ENCODE data around the gene CYP4F22. TPM values are rescaled to one million over a fixed set of nuclear protein-coding genes. Genes with fewer than 3 reads are reported as not detected.
A peak's percentile ranks its signal among the peaks of the same experiment; 100 is the strongest.

CYP4F22 gene
- total and polyA plus RNA-seq, 9 of the 15 experiments (the other 6 are each of a cell fraction or from before 2014, with no cell fraction given) = not detected

DNA sequence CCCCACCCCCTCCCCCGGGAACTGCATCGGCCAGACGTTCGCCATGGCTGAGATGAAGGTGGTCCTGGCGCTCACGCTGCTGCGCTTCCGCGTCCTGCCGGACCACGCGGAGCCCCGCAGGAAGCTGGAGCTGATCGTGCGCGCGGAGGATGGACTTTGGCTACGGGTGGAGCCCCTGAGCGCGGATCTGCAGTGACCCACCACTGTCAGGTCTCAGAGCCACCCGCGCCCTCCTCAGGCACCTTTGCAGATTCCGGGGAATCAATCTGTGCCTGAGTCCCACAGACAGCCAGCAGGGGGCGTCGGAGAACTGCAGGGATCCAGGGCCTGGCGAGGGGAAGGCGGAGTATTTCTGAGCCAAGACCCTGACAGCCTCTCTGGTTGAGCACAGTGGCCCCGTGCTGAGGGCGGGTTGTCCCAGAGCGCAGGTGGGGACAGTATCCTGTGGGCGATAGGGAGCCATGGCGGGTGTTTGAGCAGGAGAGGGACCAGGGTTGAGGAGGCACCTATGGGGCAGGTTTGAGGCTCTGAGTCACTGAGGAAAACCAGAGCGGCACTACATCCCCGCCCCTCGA, 76.3 kb downstream of the CYP4F22 start (continued):
- TF ChIP-seq, protein P1, sequence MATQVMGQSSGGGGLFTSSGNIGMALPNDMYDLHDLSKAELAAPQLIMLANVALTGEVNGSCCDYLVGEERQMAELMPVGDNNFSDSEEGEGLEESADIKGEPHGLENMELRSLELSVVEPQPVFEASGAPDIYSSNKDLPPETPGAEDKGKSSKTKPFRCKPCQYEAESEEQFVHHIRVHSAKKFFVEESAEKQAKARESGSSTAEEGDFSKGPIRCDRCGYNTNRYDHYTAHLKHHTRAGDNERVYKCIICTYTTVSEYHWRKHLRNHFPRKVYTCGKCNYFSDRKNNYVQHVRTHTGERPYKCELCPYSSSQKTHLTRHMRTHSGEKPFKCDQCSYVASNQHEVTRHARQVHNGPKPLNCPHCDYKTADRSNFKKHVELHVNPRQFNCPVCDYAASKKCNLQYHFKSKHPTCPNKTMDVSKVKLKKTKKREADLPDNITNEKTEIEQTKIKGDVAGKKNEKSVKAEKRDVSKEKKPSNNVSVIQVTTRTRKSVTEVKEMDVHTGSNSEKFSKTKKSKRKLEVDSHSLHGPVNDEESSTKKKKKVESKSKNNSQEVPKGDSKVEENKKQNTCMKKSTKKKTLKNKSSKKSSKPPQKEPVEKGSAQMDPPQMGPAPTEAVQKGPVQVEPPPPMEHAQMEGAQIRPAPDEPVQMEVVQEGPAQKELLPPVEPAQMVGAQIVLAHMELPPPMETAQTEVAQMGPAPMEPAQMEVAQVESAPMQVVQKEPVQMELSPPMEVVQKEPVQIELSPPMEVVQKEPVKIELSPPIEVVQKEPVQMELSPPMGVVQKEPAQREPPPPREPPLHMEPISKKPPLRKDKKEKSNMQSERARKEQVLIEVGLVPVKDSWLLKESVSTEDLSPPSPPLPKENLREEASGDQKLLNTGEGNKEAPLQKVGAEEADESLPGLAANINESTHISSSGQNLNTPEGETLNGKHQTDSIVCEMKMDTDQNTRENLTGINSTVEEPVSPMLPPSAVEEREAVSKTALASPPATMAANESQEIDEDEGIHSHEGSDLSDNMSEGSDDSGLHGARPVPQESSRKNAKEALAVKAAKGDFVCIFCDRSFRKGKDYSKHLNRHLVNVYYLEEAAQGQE (IDR thresholded peaks at IDR 0.05; ENCODE audit: borderline replicate concordance) = peak; percentile 82
- TF ChIP-seq, protein P1 (CRISPR knock-in tag; IDR thresholded peaks at IDR 0.05; ENCODE audit: low read depth) = no peak
- no peak for TF ChIP-seq ZNF551 (CRISPR knock-in tag; IDR thresholded peaks at IDR 0.05)
- TF ChIP-seq ZNF324 (CRISPR knock-in tag; IDR thresholded peaks at IDR 0.05) = no peak
- TF ChIP-seq, protein P2, sequence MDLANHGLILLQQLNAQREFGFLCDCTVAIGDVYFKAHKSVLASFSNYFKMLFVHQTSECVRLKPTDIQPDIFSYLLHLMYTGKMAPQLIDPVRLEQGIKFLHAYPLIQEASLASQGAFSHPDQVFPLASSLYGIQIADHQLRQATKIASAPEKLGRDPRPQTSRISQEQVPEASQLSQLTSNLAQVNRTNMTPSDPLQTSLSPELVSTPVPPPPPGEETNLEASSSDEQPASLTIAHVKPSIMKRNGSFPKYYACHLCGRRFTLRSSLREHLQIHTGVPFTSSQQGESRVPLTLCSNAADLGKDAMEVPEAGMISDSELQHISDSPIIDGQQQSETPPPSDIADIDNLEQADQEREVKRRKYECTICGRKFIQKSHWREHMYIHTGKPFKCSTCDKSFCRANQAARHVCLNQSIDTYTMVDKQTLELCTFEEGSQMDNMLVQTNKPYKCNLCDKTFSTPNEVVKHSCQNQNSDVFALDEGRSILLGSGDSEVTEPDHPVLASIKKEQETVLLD (IDR thresholded peaks at IDR 0.05) = no peak
- TF ChIP-seq RAD21 (CRISPR knock-in tag; conservative IDR thresholded peaks at IDR 0.05 in 1 of 2, IDR thresholded peaks at IDR 0.05 in 1 of 2) = peak; percentile 64 to 88
- TF ChIP-seq, protein P3, sequence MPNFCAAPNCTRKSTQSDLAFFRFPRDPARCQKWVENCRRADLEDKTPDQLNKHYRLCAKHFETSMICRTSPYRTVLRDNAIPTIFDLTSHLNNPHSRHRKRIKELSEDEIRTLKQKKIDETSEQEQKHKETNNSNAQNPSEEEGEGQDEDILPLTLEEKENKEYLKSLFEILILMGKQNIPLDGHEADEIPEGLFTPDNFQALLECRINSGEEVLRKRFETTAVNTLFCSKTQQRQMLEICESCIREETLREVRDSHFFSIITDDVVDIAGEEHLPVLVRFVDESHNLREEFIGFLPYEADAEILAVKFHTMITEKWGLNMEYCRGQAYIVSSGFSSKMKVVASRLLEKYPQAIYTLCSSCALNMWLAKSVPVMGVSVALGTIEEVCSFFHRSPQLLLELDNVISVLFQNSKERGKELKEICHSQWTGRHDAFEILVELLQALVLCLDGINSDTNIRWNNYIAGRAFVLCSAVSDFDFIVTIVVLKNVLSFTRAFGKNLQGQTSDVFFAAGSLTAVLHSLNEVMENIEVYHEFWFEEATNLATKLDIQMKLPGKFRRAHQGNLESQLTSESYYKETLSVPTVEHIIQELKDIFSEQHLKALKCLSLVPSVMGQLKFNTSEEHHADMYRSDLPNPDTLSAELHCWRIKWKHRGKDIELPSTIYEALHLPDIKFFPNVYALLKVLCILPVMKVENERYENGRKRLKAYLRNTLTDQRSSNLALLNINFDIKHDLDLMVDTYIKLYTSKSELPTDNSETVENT (CRISPR knock-in tag; IDR thresholded peaks at IDR 0.05) = no peak
- no peak for TF ChIP-seq ZNF408 (CRISPR knock-in tag; IDR thresholded peaks at IDR 0.05; ENCODE audit: low read depth)
- TF ChIP-seq SMC3 (conservative IDR thresholded peaks at IDR 0.05; ENCODE audit: insufficient read depth, low read depth, low read length) = peak; percentile 84
- TF ChIP-seq ZNF699 (CRISPR knock-in tag; IDR thresholded peaks at IDR 0.05; ENCODE audit: insufficient replicate concordance) = no peak
- TF ChIP-seq KAT2B (IDR thresholded peaks at IDR 0.05; ENCODE audit: low read depth, low read length) = no peak
- peak; percentile 49; the same call in 1 of the 2 replicates for TF ChIP-seq GABPB1 (CRISPR knock-in tag; IDR thresholded peaks at IDR 0.05)
- peak in 1 of 2 experiments; percentile 19; a peak in 1 of 4 replicates for TF ChIP-seq MAZ (CRISPR knock-in tag; conservative IDR thresholded peaks at IDR 0.05 in 1 of 2, IDR thresholded peaks at IDR 0.05 in 1 of 2)
- TF ChIP-seq MIER1 (IDR thresholded peaks at IDR 0.05; ENCODE audit: low read depth) = no peak
- TF ChIP-seq TEAD4 (IDR thresholded peaks at IDR 0.05; ENCODE audit: low read length) = 0 out of 2 replicates have a peak, but pooled peaks have one; percentile 34
- TF ChIP-seq TEAD4 (CRISPR knock-in tag; IDR thresholded peaks at IDR 0.05; ENCODE audit: borderline replicate concordance) = no peak
- 0 out of 2 replicates have a peak, but pooled peaks have one; percentile 47 for TF ChIP-seq BCOR (IDR thresholded peaks at IDR 0.05)

All from K562 (cell line).